ENCODE data around the gene CATSPERD. TPM values are rescaled to one million over a fixed set of nuclear protein-coding genes. Genes with fewer than 3 reads are reported as not detected.

Gene CATSPERD
- total RNA-seq, 1 donor from 2014 or later = not detected

GRCh38 chr19:5718579-5719273, 1.7 kb upstream of the CATSPERD start:
- Mint-ChIP-seq H3K27ac (ENCODE audit: unreplicated experiment) (peak overlapping the region; percentile 100), H3K4me3 (ENCODE audit: unreplicated experiment) (peak overlapping the region; percentile 98), H3K36me3 (ENCODE audit: low read depth, unreplicated experiment) (peaks cover 5% of the 10 kb centered on the region), H3K27me3 (ENCODE audit: low read depth, unreplicated experiment) (no peaks in the 10 kb centered on the region), H3K4me1 (ENCODE audit: low read depth, unreplicated experiment) (peaks cover 19% of the 10 kb centered on the region), H3K9me3 (ENCODE audit: unreplicated experiment) (no peaks in the 10 kb centered on the region)
- Histone ChIP-seq H3K9ac (ENCODE audit: low read length) (peak overlapping the region; percentile 96), H3K79me2 (ENCODE audit: insufficient read depth, low read length) (peaks cover 57% of the 10 kb centered on the region), H3K9me3 (ENCODE audit: insufficient read depth, low read depth, low read length) (no peaks in the 10 kb centered on the region), H3K4me1 (ENCODE audit: insufficient read depth, low read length) (peaks cover 27% of the 10 kb centered on the region), H3K4me3 (ENCODE audit: insufficient read depth, low read depth, low read length) (peak overlapping the region; percentile 90), H3K4me2 (ENCODE audit: low read length) (peak overlapping the region; percentile 91), H4K20me1 (ENCODE audit: insufficient read depth, low read length) (peaks cover 39% of the 10 kb centered on the region), H3K36me3 (ENCODE audit: insufficient read depth, low read length) (peaks cover 6% of the 10 kb centered on the region), H3K27ac (ENCODE audit: low read depth, low read length) (peak overlapping the region; percentile 95), H3K27me3 (ENCODE audit: insufficient read depth, low read length) (no peaks in the 10 kb centered on the region), H2AFZ (ENCODE audit: low read depth, low read length) (no peak overlapping the region)
- DNase-seq (ENCODE audit: low read depth) (peak; percentile 80), FAIRE-seq (no peak)
- TF ChIP-seq, protein P1, sequence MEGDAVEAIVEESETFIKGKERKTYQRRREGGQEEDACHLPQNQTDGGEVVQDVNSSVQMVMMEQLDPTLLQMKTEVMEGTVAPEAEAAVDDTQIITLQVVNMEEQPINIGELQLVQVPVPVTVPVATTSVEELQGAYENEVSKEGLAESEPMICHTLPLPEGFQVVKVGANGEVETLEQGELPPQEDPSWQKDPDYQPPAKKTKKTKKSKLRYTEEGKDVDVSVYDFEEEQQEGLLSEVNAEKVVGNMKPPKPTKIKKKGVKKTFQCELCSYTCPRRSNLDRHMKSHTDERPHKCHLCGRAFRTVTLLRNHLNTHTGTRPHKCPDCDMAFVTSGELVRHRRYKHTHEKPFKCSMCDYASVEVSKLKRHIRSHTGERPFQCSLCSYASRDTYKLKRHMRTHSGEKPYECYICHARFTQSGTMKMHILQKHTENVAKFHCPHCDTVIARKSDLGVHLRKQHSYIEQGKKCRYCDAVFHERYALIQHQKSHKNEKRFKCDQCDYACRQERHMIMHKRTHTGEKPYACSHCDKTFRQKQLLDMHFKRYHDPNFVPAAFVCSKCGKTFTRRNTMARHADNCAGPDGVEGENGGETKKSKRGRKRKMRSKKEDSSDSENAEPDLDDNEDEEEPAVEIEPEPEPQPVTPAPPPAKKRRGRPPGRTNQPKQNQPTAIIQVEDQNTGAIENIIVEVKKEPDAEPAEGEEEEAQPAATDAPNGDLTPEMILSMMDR (IDR thresholded peaks at IDR 0.05; ENCODE audit: insufficient read depth, low read depth, low read length) = no peak
- no peak for TF ChIP-seq EZH2 (IDR thresholded peaks at IDR 0.05; ENCODE audit: insufficient read depth, low read length)

DNA sequence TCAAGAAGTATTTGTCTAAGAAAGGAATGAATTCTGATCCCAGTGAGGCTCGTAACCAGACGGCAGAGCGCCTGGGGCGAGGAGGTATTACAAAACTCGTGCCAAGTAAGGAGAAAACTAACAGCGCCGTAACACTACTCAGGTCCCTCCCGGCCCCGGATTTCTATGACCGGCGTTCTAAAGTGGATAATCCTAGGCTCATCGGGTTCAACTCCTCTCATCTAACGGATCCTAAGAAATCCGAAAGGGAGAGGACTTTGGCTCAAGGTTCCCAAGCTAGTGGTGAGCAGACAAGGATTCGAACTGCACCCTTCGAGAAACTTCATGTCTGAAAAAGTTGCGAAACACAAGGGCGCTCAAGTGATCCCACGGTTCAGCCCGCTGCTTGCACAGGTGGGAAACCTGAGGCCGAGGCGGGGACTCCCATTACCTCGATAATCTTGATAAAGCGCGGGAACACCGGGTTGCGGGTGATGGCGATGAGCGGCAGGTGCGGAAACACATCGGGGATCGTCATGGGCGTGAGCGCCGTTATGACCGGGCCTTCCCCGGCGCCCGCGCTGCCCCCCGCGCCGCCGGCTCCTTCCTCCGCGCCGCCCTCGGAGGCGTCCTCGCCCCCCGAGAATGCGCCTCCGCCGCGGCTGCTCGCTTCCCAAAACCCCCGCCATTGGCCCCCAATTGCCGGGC, 1.0 kb upstream of the CATSPERD start:
- Histone ChIP-seq H3K79me2 (ENCODE audit: insufficient read depth, low read length) (peaks cover 51% of the 10 kb centered on the region), H3K4me1 (ENCODE audit: insufficient read depth, low read length) (peaks cover 27% of the 10 kb centered on the region), H3K4me3 (ENCODE audit: insufficient read depth, low read depth, low read length) (peak overlapping the region; percentile 90), H3K9ac (ENCODE audit: low read length) (peak overlapping the region; percentile 96), H3K27me3 (ENCODE audit: insufficient read depth, low read length) (no peaks in the 10 kb centered on the region), H3K9me3 (ENCODE audit: insufficient read depth, low read depth, low read length) (no peaks in the 10 kb centered on the region), H3K27ac (ENCODE audit: low read depth, low read length) (peak overlapping the region; percentile 95), H3K4me2 (ENCODE audit: low read length) (peak overlapping the region; percentile 91), H2AFZ (ENCODE audit: low read depth, low read length) (peak overlapping the region; percentile 38), H3K36me3 (ENCODE audit: insufficient read depth, low read length) (peaks cover 2% of the 10 kb centered on the region), H4K20me1 (ENCODE audit: insufficient read depth, low read length) (peaks cover 34% of the 10 kb centered on the region)
- FAIRE-seq (no peak), DNase-seq (ENCODE audit: low read depth) (no peak)
- H3K4me1 Mint-ChIP-seq (ENCODE audit: low read depth, unreplicated experiment) = peaks cover 15% of the 10 kb centered on the region
- peak overlapping the region; percentile 100 for H3K27ac Mint-ChIP-seq (ENCODE audit: unreplicated experiment)
- no peaks in the 10 kb centered on the region for H3K9me3 Mint-ChIP-seq (ENCODE audit: unreplicated experiment)
- H3K4me3 Mint-ChIP-seq (ENCODE audit: unreplicated experiment) = peak overlapping the region; percentile 98
- TF ChIP-seq, protein P1 (IDR thresholded peaks at IDR 0.05; ENCODE audit: insufficient read depth, low read depth, low read length) = no peak
- no peak for TF ChIP-seq EZH2 (IDR thresholded peaks at IDR 0.05; ENCODE audit: insufficient read depth, low read length)
- H3K36me3 Mint-ChIP-seq (ENCODE audit: low read depth, unreplicated experiment) = no peaks in the 10 kb centered on the region
- no peaks in the 10 kb centered on the region for H3K27me3 Mint-ChIP-seq (ENCODE audit: low read depth, unreplicated experiment)
